Hematopoietic multipotent progenitor cell treated with erythropoietin and hydrocortisone succinate and interleukin-3 and kit ligand, for 8 days (in vitro differentiated cells): ENCODE results near the gene POU5F2.
A peak's percentile ranks its signal among the peaks of the same experiment; 100 is the strongest.

Experiments
- DNase-seq: peaks from one replicate; pipeline ENCODE4 v3.0.0-alpha.2; 2015

Gene POU5F2, protein sequence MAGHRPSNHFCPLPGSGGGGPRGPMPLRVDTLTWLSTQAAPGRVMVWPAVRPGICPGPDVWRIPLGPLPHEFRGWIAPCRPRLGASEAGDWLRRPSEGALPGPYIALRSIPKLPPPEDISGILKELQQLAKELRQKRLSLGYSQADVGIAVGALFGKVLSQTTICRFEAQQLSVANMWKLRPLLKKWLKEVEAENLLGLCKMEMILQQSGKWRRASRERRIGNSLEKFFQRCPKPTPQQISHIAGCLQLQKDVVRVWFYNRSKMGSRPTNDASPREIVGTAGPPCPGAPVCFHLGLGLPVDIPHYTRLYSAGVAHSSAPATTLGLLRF

GRCh38 chr5:93741136-93741811 is at the start of gene POU5F2:
POU5F2 (minus strand) TSS chr5:93741600; CDS start chr5:93741563, 37 bp downstream.
- DNase-seq = no peak

GRCh38 chr5:93790401-93790800 is 49.0 kb upstream of the POU5F2 start:
- DNase-seq = no peak

DNA sequence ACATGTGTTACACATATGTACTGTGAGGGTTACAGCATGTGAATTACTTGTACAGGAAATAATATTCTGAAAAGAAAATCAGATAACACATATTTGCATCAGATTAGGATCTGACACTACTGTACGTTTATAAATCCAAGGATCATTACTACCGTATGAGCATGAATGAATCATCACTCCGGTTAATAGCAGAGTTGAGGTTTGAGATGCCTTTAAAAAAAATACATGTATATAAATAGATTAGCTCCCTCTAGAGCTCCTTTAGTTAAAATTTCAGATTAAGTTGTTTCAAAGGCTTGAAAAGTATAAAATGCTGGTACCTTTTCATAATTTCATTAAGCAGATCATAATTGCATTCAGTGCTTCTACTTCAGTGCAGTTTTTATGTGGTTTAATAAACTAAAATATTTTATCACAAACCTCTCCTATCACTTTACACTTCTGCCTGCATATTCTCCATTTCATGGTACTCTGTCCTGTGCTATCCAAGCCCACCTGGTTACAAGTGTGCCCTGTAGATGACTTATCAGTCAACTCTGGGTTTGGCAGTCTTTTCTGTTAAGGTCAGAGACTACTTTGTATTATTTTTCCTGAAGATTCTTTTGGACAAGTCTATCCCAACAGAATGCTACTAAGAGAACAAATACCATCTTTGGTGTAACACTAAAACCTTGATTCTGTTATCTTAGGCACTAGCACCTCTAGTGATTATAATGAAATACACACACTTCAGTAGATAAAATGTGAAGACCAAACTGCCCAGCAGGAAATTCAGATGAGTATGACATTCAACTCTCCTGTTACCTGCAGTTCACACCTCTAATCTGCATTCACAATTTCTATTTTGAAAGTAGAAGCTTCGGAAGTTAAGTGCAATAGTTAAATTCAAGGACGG is 48.0 kb upstream of the POU5F2 start:
- DNase-seq = no peak

DNA sequence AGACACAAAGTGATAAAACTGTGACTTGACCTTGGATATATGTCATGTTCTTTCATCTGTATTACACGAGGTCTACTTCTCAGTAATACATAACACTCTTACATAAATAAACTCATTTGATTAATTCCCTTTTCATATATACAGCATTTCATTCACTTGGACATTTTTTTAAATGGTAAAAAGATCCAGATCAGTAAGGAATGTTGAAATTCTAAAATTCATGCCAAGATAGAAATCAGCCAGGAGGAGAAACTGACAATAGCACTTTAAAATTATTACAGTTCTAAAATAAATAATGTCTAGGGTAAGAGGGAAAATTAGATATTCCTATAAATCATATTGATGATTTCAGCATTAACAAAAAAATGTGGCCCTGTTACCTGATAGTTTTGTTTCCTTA is 46.2 kb upstream of the POU5F2 start:
- DNase-seq = no peak

DNA sequence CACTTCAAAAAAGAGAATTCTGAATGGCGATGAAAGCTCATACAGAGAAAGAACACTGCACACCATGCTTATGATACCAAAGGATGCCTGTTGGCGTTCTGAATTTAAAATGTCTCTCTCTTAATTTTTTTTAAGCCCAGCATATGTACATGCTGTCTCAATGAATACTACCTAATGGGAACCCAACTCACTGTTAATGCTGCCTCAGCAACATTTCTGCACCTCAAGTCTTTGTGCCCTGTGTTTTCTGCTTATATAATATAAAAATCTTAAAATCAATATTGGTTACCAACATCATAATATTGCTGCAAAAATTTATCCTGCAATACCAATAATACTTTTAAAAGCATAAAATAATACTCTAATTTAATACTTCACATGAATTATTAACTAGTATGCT is 44.1 kb upstream of the POU5F2 start:
- DNase-seq = no peak

DNA sequence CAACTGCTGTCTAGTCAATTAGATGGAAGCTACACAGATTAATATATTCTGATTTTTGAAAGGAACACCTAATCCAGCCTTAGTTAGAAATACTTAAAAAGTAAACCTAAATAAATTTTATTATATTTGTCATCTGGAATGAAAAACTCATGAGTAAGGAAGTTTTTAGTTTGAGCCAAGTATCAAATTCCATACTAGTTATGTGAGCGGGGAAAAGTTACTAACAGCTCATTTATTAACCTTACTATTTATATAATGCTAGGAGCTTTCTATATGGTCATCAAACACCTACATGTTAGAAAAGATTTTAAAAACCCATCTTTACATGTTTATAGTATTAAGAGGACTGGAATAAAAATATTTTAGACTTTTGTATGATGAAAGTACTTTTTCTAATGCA is 41.6 kb upstream of the POU5F2 start:
- DNase-seq = no peak

DNA sequence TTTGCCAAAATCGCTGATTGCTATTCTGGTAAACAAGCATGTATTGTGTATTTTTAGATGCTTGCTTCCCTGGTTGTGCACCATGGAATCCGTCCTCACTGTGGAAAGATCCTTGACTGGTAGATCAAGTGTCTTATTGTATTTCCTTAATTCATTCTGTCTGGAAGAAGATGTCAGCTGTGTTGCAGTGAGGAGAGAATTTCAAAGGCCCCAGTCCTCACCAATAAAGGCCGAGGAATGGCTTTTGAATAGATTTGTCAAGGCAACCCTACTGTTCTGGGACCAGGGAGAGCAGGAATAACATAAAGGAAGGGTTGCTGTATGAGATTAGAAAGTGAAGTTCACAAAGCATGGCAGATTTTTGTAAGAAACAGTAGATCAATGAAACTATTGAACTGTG is 36.2 kb upstream of the POU5F2 start:
- DNase-seq = no peak

DNA sequence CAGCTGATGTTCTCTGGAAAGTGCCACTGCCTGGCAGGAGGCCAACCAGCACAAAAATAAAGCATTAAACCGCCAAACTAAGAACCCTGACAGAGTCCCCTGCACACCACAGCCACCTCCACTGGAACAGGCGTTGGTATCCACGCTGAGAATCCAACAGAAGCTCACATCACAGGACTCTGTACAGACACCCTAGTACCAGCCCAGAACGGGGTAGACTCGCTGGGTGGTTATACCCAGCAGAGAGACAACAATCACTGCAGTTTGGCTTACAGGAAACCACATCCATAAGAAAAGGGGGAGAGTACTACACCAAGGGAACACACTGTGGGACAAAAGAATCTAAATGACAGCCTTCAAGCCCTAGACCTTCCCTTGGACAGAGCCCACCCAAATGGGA is 15.0 kb upstream of the POU5F2 start:
- no peak for DNase-seq

DNA sequence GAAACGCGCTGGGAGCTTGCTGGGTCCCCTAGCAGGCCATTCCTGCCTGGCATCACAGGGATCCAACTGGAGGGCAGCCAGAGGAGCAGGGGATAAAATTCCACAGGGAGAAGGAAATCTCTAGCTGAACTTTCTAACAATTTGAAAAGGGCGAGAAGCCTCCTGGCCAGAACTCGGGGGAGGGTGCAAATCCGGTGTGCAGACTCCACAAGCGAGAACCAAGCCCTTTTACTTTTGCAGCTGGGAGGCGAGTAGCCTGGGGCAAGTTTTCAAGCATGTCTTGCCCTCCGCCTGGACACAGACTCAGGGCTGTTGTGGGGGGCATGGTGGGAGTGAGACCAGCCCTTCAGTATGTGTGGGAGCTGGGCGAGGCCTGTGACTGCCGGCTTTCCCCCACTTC is 14.3 kb upstream of the POU5F2 start:
- DNase-seq = no peak

DNA sequence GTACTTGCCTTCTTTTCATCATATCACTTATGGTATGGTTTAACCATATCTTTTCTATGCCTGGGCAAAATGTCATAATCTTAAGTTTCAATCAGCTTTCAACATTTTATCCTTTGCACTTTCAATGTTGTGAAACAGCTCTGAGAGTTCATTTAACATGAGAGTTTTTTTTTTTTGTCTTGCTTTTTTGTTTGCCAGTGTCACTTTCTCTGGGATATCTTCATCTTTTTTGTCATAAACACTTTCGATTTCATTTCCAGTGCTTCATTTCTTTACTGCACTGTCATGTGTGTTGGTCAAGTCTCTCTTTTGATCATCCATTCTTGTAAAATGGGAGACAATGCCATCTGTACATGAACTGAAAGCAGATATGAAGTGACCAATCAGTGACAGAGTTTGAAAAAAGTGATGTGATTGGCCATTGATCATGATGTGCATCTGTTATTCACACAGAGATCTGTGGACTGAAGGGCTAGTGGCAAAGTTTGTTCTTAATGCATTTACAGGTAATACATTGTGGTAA is 7.5 kb upstream of the POU5F2 start:
- DNase-seq = no peak

DNA sequence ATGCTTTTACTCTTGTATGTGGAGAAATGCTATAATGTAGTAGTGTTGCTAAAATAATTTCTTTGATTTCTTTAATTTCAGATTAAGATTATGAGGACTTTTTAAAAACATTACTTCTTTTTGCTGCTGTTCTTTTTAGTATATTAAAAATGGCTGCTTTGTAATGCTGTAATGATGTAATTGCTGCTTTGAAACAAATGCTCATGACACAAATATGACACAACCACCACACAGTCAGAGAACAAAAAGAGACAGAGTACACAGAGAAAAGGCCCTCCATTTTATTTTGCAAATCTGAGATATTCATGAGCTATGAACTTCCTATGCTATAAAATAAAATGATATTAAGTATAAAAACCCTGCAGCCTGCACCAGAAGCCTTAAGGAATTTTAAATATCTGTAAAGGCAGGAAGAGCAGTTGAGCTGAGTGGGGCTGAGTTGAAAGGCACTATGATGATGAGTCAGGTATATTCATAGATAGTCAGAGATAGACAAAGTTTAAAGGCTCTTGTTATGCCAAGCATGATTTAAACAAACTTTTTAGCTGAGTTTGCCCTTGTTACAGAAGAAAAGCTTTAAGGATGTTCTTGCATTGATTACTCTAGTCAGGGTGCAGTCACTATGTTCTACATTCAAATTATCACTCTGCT is 5.1 kb upstream of the POU5F2 start:
- DNase-seq = no peak

GRCh38 chr5:93736284-93736683 is 5.1 kb downstream of the POU5F2 start:
- no peak for DNase-seq

- DNase-seq = no peak
Observed at GRCh38 chr5:93735378-93735777, 6.0 kb downstream of the POU5F2 start.

- no peak for DNase-seq
Observed at GRCh38 chr5:93731987-93732386, 9.4 kb downstream of the POU5F2 start.

- DNase-seq = no peak
Observed at GRCh38 chr5:93726595-93726994, 14.8 kb downstream of the POU5F2 start.

DNA sequence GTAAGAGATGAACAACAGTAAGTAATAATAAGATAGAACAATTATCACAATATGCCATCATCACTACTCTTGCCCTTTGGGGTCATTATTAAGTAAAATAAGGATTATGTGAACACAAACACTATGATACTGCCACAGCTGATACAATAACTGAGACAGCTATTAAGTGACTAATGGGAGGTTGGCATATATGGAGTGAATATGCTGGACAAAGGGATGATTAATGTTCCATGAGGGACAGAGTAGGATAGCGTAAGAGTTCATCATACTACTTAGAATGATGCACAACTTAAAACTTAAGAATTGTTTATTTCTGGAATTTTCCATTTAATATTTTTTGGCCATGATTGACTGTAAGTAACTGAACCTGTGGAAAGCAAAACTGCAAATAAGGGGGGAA is 16.6 kb downstream of the POU5F2 start:
- DNase-seq = no peak

GRCh38 chr5:93723681-93724080 is 17.7 kb downstream of the POU5F2 start:
- DNase-seq = no peak

GRCh38 chr5:93723005-93723404 is 18.4 kb downstream of the POU5F2 start:
- DNase-seq = no peak

- DNase-seq = no peak
Observed at GRCh38 chr5:93722588-93722987, 18.8 kb downstream of the POU5F2 start.

GRCh38 chr5:93721511-93721910 is 19.9 kb downstream of the POU5F2 start:
- no peak for DNase-seq

GRCh38 chr5:93721071-93721470 is 20.3 kb downstream of the POU5F2 start:
- DNase-seq = no peak

- peak; percentile 36 for DNase-seq
Observed at GRCh38 chr5:93717162-93717561, 24.2 kb downstream of the POU5F2 start.

DNA sequence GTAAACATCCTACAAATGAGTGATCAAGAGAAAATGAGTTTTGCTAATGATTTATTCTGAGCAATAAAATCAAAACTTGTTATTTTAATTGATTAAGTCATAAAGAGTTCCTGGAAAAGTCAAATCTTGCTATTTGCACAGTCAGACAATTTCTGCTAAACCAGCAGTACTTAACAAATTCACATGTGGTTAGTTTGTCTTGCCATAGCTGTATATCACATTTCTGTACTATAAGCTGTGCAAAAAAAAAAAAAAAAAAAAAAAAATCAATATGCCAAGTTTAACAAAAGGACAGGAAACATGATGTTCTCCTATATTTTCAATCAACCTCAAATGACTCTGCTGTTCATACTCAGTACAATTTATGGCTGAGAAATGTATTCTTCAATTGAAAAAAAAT is 24.9 kb downstream of the POU5F2 start:
- DNase-seq = no peak
